BE2C (cell line): ENCODE data around the gene TRIOBP.

Source experiments
- DNase-seq: peaks from one replicate; pipeline ENCODE4 v3.0.0-alpha.2; 2020
- H3K27me3 ChIP-seq: fragments of 250-450 bp; sonication (Bioruptor Pico); 2 replicates; pipeline ENCODE4 v1.5.1; 2020; ENCODE audit warnings: mild to moderate bottlenecking
- H3K36me3 ChIP-seq: fragments of 250-450 bp; sonication (Bioruptor Pico); 2 replicates; pipeline ENCODE4 v1.5.1; 2020; ENCODE audit warnings: mild to moderate bottlenecking
- H3K4me1 ChIP-seq: fragments of 250-450 bp; sonication (Bioruptor Pico); 2 replicates; pipeline ENCODE4 v1.5.1; 2020
- H3K4me3 ChIP-seq: 2 replicates; pipeline ENCODE4 v1.5.1; 2011; ENCODE audit warnings: low read depth, low read length
- H3K9me3 ChIP-seq: fragments of 250-450 bp; sonication (Bioruptor Pico); 2 replicates; pipeline ENCODE4 v1.5.1; 2020
- CTCF ChIP-seq: IDR thresholded peaks from 2 replicates; pipeline ENCODE4 v1.5.1; 2012; ENCODE audit warnings: mild to moderate bottlenecking, low read depth, low read length

The TRIOBP gene

GRCh38 chr22:37775785-37776638 lies 79.2 kb downstream of the TRIOBP start:
- H3K27me3 ChIP-seq = no peaks in the 10 kb centered on the region
- TF ChIP-seq CTCF = no peak
- H3K36me3 ChIP-seq = no peaks in the 10 kb centered on the region
- H3K4me3 ChIP-seq = no peak overlapping the region
- no peaks in the 10 kb centered on the region for H3K4me1 ChIP-seq
- no peaks in the 10 kb centered on the region for H3K9me3 ChIP-seq
- DNase-seq = no peak

GRCh38 chr22:37776639-37777005 lies 79.8 kb downstream of the TRIOBP start:
- DNase-seq = no peak
- no peaks in the 10 kb centered on the region for H3K27me3 ChIP-seq
- no peaks in the 10 kb centered on the region for H3K9me3 ChIP-seq
- no peaks in the 10 kb centered on the region for H3K4me1 ChIP-seq
- TF ChIP-seq CTCF = no peak
- no peaks in the 10 kb centered on the region for H3K36me3 ChIP-seq
- no peak overlapping the region for H3K4me3 ChIP-seq

GRCh38 chr22:37777122-37777687 lies 80.4 kb downstream of the TRIOBP start:
- Histone ChIP-seq H3K27me3 (no peaks in the 10 kb centered on the region), H3K36me3 (no peaks in the 10 kb centered on the region), H3K4me3 (no peak overlapping the region), H3K9me3 (no peaks in the 10 kb centered on the region), H3K4me1 (no peaks in the 10 kb centered on the region)
- TF ChIP-seq CTCF = no peak
- DNase-seq = peak; percentile 45

GRCh38 chr22:37778370-37779009 lies 81.6 kb downstream of the TRIOBP start:
- Histone ChIP-seq H3K4me3 (no peak overlapping the region), H3K4me1 (no peaks in the 10 kb centered on the region), H3K27me3 (no peaks in the 10 kb centered on the region), H3K9me3 (no peaks in the 10 kb centered on the region), H3K36me3 (no peaks in the 10 kb centered on the region)
- DNase-seq = no peak
- TF ChIP-seq CTCF = no peak

GRCh38 chr22:37781434-37782059 lies 84.7 kb downstream of the TRIOBP start:
- Histone ChIP-seq H3K36me3 (no peaks in the 10 kb centered on the region), H3K27me3 (no peaks in the 10 kb centered on the region), H3K4me1 (no peaks in the 10 kb centered on the region), H3K4me3 (no peak overlapping the region), H3K9me3 (no peaks in the 10 kb centered on the region; the same call in 1 of the 2 replicates)
- DNase-seq = no peak
- peak; percentile 52 for TF ChIP-seq CTCF
